ENCODE measurements around the gene WDR1.

WDR1 gene

DNA sequence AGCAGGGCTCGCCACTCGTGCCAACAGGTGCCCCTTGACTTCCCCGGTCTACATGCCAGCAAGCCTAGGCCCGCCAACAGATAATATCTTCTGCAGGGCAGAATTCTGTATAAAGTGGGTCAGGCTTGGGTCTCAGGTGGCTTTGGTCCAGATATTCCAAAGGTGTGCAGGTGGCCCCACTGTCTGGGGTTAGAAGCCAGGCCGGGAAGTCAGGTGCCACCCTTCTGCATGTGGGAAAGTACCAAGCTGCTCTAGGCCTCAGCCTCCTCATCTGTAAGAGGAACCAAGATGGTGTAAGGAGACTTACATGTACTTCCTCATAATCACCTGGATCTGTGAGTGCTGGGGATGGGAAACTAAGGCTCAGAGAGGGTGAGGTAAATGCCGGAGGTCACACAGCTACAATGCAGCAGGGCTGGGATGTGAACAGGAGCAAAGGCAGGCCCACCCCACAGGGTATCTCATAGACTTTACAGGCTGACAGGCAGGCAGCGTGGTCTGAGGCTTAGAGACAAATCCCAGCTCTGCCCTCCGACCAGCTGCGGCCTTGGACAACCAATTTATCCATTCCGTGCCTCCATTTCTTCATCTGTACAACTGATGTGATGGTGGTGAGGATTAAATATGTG lies 35.9 kb downstream of the WDR1 start:
- DNase-seq (ENCODE audit: low read depth in 2 of 2) = no peak
- TF ChIP-seq, protein P1, sequence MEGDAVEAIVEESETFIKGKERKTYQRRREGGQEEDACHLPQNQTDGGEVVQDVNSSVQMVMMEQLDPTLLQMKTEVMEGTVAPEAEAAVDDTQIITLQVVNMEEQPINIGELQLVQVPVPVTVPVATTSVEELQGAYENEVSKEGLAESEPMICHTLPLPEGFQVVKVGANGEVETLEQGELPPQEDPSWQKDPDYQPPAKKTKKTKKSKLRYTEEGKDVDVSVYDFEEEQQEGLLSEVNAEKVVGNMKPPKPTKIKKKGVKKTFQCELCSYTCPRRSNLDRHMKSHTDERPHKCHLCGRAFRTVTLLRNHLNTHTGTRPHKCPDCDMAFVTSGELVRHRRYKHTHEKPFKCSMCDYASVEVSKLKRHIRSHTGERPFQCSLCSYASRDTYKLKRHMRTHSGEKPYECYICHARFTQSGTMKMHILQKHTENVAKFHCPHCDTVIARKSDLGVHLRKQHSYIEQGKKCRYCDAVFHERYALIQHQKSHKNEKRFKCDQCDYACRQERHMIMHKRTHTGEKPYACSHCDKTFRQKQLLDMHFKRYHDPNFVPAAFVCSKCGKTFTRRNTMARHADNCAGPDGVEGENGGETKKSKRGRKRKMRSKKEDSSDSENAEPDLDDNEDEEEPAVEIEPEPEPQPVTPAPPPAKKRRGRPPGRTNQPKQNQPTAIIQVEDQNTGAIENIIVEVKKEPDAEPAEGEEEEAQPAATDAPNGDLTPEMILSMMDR (IDR thresholded peaks at IDR 0.05; ENCODE audit: low read depth, low read length) = no peak
- H3K4me3 ChIP-seq (replicated peaks in 1 of 2; ENCODE audit: low read depth in 2 of 2, low read length in 2 of 2) = no peak overlapping the region

DNA sequence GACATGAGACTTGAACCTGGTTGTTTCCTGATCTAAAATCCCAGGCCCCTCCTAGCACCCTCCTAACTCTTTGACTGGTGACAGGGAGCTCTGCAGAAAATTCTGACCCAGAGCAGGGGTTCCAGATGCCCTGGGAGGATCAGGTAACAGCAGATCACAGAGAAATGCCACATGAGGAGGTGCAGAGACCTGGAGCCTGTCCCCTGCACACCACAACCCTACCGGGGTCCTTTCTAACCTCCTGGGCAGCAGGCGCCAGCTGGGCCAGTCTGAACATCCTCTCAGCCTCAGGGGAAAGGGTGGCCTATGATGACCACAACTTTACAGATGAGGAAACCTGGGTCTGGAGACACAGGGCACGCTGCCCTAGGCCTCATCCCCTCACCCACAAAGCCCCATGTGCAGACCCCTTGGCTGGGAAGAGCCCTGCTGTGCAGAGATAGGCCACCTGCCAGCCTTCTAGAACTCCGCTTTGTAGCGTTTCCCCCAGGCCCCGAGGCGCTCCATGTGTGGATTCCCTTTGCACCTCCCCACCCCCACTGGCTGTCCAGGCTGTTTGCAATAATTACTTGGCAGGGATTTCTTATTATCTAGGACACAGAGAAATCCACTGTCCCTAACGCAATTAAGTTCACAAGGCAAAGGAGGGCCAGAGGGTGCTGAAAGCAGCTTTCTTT lies 36.5 kb downstream of the WDR1 start:
- no peak overlapping the region for H3K4me3 ChIP-seq (replicated peaks in 1 of 2; ENCODE audit: low read depth in 2 of 2, low read length in 2 of 2)
- TF ChIP-seq, protein P1 (IDR thresholded peaks at IDR 0.05; ENCODE audit: low read depth, low read length) = no peak
- no peak for DNase-seq (ENCODE audit: low read depth in 2 of 2)

DNA sequence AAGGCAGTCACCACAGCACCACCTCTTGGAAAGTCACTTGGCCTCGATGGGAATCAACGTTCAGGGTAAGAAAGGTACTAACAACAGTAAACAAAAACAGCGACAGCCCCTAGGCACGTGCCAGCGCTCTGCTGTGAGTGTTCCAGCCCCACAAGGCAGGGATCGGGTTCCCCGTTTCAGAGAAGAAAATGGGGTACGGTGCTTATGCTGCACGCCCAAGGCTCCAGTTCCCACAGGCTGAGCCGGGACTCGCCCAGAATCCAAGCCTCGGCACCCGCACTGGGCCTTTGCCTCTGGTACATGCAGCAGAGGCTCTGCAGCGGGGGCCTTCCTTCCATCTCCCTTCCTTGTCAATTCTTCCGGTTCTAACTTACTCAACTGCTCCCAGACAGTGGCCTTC lies 37.3 kb downstream of the WDR1 start:
- TF ChIP-seq, protein P1 (IDR thresholded peaks at IDR 0.05; ENCODE audit: low read depth, low read length) = no peak
- DNase-seq (ENCODE audit: low read depth in 2 of 2) = no peak
- no peak overlapping the region for H3K4me3 ChIP-seq (replicated peaks in 1 of 2; ENCODE audit: low read depth in 2 of 2, low read length in 2 of 2)

DNA sequence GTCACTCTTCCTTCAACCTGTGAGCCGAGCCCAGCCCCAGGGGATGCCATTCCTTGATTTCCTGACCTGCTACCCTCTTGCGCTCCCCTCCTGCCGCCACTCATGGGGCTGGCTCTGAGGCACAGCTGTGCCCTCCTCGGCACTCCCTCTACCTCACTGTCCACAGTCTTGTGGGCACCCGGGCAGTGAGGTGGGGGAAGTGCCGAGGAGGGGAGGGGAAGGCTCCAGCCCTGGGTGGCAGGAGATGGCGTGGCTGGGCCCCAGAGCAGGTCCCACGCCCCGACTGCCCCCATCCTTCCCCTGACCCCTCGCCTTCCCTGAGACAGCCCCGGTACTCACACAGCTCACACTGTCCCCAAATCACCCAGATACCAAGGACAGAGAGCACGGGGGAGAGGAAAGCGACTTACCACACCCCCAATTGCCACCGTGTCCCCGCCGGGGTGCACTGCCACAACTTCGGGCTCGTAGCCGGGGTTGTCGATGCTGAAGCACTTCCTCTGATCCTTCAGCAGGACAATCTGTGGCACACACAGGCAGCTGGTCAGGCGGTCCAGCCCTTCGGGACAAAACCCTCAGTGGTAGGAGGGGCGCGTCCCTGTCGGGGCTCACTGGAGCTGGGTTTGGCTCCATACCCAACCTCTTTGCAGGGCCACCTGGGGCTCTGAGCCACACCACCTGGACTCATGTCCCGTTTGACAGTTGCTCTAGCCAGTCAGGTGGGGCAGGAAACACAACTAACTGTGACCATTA lies 37.9 kb downstream of the WDR1 start:
- no peak overlapping the region for H3K4me3 ChIP-seq (replicated peaks in 1 of 2; ENCODE audit: low read depth in 2 of 2, low read length in 2 of 2)
- DNase-seq (ENCODE audit: low read depth in 2 of 2) = no peak
- TF ChIP-seq, protein P1 (IDR thresholded peaks at IDR 0.05; ENCODE audit: low read depth, low read length) = no peak

DNA sequence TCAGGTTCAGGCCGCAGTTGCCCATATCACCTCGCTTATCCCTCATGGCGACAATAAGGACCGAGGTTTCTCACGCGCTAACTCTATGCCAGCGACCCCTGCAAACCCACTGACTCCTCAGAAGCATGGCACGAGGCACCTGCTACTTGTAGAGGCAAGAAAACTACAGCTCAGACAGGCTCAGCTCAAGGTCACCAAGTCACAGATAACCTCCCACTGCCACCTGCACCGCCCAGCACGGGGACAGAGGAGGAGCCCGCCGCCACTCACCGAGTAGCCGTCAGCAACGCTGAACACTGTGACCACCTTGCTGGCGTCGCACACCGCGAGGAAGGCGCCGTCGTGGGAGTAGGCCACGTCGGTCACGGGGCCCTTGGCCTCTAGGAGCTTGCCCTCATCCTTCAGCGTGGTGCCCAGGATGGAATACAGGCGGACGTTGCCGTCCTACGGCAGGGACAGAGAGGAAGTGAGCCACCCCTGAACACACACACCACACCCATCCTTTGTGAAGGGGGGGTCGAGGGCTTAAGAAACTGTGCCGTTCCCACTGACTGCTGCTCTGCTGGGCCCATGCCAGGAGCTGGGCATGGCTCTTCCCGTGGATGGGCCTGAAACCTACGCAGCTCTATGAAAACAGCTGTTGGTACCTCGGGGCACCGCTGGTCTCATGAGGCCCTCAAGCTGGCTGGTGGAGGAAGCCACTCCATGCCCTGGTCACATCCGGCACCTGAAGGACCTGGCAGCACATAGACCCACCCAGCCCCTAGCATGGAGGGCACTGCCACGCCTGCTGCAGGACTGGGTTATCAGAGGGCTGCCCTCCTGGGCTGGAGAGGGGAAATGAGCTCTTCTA lies 38.9 kb downstream of the WDR1 start:
- H3K4me3 ChIP-seq (replicated peaks in 1 of 2; ENCODE audit: low read depth in 2 of 2, low read length in 2 of 2) = no peak overlapping the region
- peak in 1 of 2 donors; percentile 52 for DNase-seq (ENCODE audit: low read depth in 2 of 2)
- TF ChIP-seq, protein P1 (IDR thresholded peaks at IDR 0.05; ENCODE audit: low read depth, low read length) = no peak

DNA sequence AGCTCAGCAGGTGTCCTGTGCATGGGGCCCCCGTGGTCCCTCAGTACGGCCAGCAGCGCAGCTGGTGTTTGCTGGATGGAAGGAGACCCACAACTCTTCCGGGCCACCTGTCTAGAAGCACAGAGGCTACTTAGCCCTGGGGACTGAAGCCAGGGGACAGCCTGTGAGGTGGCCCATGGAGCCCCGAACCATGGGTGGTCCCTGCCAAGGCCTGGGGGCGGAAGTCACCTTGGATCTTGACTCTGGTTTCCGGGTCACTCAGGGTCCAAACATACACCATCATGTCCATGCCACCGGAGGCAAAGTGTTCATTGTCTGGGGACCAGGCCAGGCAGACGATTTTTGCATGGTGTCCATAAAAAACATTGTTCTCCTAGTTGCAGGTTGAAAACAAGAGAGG lies 39.5 kb downstream of the WDR1 start:
- DNase-seq (ENCODE audit: low read depth in 2 of 2) = no peak
- TF ChIP-seq, protein P1 (IDR thresholded peaks at IDR 0.05; ENCODE audit: low read depth, low read length) = no peak
- no peak overlapping the region for H3K4me3 ChIP-seq (replicated peaks in 1 of 2; ENCODE audit: low read depth in 2 of 2, low read length in 2 of 2)
